NCI-H2029 (cell line): ENCODE data around the gene STRAP.
"Not testable (repeated sequence)": the region's sequence is repeated elsewhere in the genome, so short reads cannot be mapped to it uniquely, and the experiment has no call there.

Experiments
- DNase-seq: peaks from one replicate; lab custom pipeline; 2025; lab: John Stamatoyannopoulos, UW

Gene STRAP

GRCh38 chr12:15928346-15928745, 46.2 kb downstream of the STRAP start:
- no peak for DNase-seq

- DNase-seq: no peak
Observed at GRCh38 chr12:15928870-15929571, 46.8 kb downstream of the STRAP start.

GRCh38 chr12:15931590-15932053, 49.4 kb downstream of the STRAP start:
- no peak for DNase-seq

GRCh38 chr12:15932327-15932726, 50.1 kb downstream of the STRAP start:
- no peak for DNase-seq

- DNase-seq: no peak
Observed at GRCh38 chr12:15932971-15933370, 50.8 kb downstream of the STRAP start.

- DNase-seq: no peak
Observed at GRCh38 chr12:15933751-15934150, 51.6 kb downstream of the STRAP start.

DNA sequence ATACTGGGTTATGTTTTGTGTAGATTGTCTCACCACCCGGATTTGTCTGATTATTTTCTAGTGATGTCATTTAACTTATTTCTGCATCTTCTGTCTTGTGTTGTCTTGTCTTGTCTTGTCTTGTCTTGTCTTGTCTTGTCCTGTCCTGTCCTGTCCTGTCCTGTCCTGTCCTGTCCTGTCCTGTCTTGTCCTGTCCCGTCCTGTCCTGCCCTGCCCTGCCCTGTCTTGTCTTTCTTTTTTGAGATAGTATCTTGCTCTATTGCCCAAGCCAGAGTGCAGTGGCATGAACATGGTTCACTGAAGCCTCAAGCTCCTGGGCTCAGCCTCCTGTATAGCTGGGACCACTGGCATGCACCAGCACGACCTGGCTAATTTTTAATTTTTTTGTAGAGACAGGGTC, 54.6 kb downstream of the STRAP start:
- DNase-seq: no peak

DNA sequence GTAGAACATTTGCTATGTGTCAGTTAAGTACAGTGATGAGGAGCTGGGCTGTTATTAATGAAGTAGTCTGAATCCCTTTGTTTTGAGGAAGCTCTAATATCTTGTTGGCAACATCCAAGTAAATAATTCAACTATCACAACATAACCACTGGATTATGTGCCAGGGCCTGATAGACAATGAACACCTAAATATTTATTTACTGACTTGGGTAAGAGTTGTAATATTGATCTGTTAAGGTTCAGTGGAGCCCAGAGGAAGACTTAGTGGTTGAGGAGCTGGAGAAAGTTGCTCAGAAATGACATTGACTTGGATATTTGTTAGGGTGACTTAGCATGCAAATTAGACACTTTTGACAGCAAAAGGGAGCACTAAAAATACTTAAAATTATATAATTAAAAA, 55.7 kb downstream of the STRAP start:
- DNase-seq: no peak

DNA sequence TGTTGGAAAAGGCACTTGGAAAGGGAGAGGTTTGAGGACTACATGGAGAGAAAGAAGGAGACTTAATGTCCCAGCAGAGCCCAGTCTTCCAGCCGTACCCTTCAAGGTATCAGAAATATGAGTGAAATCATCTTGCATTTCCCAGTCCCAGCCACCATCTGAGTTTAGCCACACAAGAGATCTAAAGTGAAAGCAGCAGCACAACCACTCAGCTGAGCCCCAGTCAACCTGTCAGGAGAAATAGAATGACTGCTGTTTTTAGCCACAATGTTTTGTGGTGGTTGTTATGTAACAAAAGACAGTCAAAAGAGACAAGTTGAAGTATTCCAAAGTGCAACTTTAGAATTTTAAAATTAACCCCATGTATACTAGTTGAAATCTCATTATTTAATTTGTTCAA, 56.9 kb downstream of the STRAP start:
- no peak for DNase-seq

DNA sequence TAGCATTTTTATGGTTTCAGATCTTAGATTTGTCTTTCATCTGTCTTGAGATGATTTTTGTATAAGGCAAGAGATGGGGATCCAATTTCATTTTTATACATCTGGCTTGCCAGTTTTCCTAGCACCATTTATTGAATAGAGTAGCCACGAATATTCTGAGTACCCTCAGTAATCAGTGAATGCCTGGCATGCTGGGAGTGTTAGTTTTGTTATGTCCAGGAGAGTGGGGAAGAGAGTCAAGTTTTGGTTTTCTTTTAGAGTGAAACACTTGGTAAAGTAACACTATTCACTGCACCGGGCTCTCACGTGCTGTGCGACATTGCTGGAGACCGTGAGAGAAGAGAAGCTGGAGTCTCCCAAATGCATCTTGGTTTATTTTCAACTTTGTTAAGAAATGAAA, 60.3 kb downstream of the STRAP start:
- DNase-seq: no peak

DNA sequence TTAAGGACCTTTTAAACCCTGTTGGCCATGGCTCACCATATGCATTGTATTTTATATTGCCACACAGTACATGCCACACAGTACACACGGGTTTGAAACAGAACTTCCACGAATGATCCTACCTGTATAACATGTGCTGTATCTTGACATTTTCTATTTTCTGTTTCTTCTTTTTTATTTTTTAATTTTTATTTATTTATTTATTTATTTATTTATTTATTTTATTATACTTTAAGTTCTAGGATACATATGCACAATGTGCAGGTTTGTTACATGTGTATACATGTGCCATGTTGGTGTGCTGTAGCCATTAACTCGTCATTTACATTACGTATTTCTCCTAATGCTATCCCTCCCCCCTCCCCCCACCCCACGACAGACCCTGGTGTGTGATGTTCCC, 61.3 kb downstream of the STRAP start:
- DNase-seq: not testable (repeated sequence)

DNA sequence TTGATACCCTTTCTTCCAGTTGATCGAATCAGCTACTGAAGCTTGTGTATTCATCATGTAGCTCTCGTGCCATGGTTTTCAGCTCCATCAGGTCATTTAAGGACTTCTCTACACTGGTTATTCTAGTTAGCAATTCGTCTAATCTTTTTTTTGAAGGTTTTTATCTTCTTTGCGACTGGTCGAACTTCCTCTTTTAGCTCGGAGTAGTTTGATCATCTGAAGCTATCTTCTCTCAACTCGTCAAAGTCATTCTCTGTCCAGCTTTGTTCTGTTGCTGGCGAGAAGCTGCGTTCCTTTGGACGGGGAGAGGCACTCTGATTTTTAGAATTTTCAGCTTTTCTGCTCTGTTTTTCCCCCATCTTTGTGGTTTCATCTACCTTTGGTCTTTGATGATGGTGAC, 66.3 kb downstream of the STRAP start:
- DNase-seq: not testable (repeated sequence)
